Measurements from ENCODE around the gene BICDL2. TPM values are rescaled to one million over a fixed set of nuclear protein-coding genes. Genes with fewer than 3 reads are reported as not detected.

Gene BICDL2
- total and polyA plus RNA-seq, 3 donors from 2014 or later = 0.29 to 1.3 (median 0.37) TPM

GRCh38 chr16:2991566-2992261, 45.0 kb downstream of the BICDL2 start:
- H3K27me3 ChIP-seq = no peaks in the 10 kb centered on the region
- TF ChIP-seq CTCF (IDR thresholded peaks at IDR 0.05) (no peak), POLR2A (IDR thresholded peaks at IDR 0.05) (no peak)
- WGBS, 2 donors = 91 to 94% methylated on average over 8 to 12 of the region's 12 CpGs
- H3K4me1 ChIP-seq = no peaks in the 10 kb centered on the region
- no peak overlapping the region for H3K4me3 ChIP-seq
- no peaks in the 10 kb centered on the region for H3K9me3 ChIP-seq
- H3K36me3 ChIP-seq (ENCODE audit: low read depth, missing control alignments) = no peaks in the 10 kb centered on the region
- intact Hi-C loops (cut with DNase I; ENCODE audit: low total_unique reads) = no loop called here
- no peak overlapping the region for H3K27ac ChIP-seq
- DNase-seq = no peak

GRCh38 chr16:2990891-2991290, 45.9 kb downstream of the BICDL2 start:
- 67 to 80% methylated on average over 4 to 10 of the region's 10 CpGs for WGBS, 2 donors
- no peak for DNase-seq
- intact Hi-C loops (cut with DNase I; ENCODE audit: low total_unique reads) = no loop called here
- no peak overlapping the region for H3K27ac ChIP-seq
- no peaks in the 10 kb centered on the region for H3K27me3 ChIP-seq
- no peaks in the 10 kb centered on the region for H3K9me3 ChIP-seq
- H3K36me3 ChIP-seq (ENCODE audit: low read depth, missing control alignments) = no peaks in the 10 kb centered on the region
- TF ChIP-seq POLR2A (IDR thresholded peaks at IDR 0.05) (no peak), CTCF (IDR thresholded peaks at IDR 0.05) (no peak)
- no peak overlapping the region for H3K4me3 ChIP-seq
- peaks cover 1% of the 10 kb centered on the region for H3K4me1 ChIP-seq

- Histone ChIP-seq H3K27ac (no peak overlapping the region), H3K4me1 (peaks cover 10% of the 10 kb centered on the region), H3K36me3 (ENCODE audit: low read depth, missing control alignments) (no peaks in the 10 kb centered on the region), H3K4me3 (no peak overlapping the region), H3K27me3 (no peaks in the 10 kb centered on the region), H3K9me3 (no peaks in the 10 kb centered on the region)
- DNase-seq = no peak
- WGBS, 2 donors = 67 to 71% methylated on average over 3 to 8 of the region's 8 CpGs
- TF ChIP-seq POLR2A (IDR thresholded peaks at IDR 0.05) (no peak), CTCF (IDR thresholded peaks at IDR 0.05) (no peak)
- intact Hi-C loops (cut with DNase I; ENCODE audit: low total_unique reads) = no loop called here
These were observed 48.1 kb downstream of the BICDL2 start for GRCh38 chr16:2988590-2989099.

- no peaks in the 10 kb centered on the region for H3K27me3 ChIP-seq
- intact Hi-C loops (cut with DNase I; ENCODE audit: low total_unique reads) = no loop called here
- no peak for DNase-seq
- no peak overlapping the region for H3K27ac ChIP-seq
- no peaks in the 10 kb centered on the region for H3K9me3 ChIP-seq
- 78 to 90% methylated on average over 2 to 5 of the region's 8 CpGs for WGBS, 2 donors
- H3K4me1 ChIP-seq = peaks cover 10% of the 10 kb centered on the region
- H3K36me3 ChIP-seq (ENCODE audit: low read depth, missing control alignments) = no peaks in the 10 kb centered on the region
- no peak for TF ChIP-seq CTCF (IDR thresholded peaks at IDR 0.05)
- TF ChIP-seq POLR2A (IDR thresholded peaks at IDR 0.05) = no peak
- no peak overlapping the region for H3K4me3 ChIP-seq
These were observed 48.9 kb downstream of the BICDL2 start for GRCh38 chr16:2987833-2988232.

GRCh38 chr16:2987286-2987685, 49.5 kb downstream of the BICDL2 start:
- peaks cover 10% of the 10 kb centered on the region for H3K4me1 ChIP-seq
- H3K27me3 ChIP-seq = no peaks in the 10 kb centered on the region
- no peak overlapping the region for H3K4me3 ChIP-seq
- no peak for TF ChIP-seq POLR2A (IDR thresholded peaks at IDR 0.05)
- no peak for TF ChIP-seq CTCF (IDR thresholded peaks at IDR 0.05)
- no peaks in the 10 kb centered on the region for H3K9me3 ChIP-seq
- no peaks in the 10 kb centered on the region for H3K36me3 ChIP-seq (ENCODE audit: low read depth, missing control alignments)
- H3K27ac ChIP-seq = no peak overlapping the region
- DNase-seq = no peak
- intact Hi-C loops (cut with DNase I; ENCODE audit: low total_unique reads) = no loop called here
- WGBS, 2 donors = 97% methylated on average over 9 of the region's 9 CpGs; no CpG with 5 or more reads in 1 of the 2 donors

Data from testis (tissue), 3 donors.